Spleen (tissue), 11 donors: ENCODE results near the gene CUX1. TPM values are rescaled to one million over a fixed set of nuclear protein-coding genes. Genes with fewer than 3 reads are reported as not detected.

Experiments used
- DNase-seq: peaks from one replicate; pipeline ENCODE4 v3.0.0-alpha.2; 2020
- H3K27ac ChIP-seq, 8 donors: fragments of 200-600 bp; sonication (generic) in 7 of 8; 1 replicate in 4 of 8; 2 replicates in 4 of 8; pipeline versions ENCODE4 v1.5.0 to v1.8.0; 2016 to 2021; ENCODE audit warnings: inconsistent platforms in 4 of 8, mild to moderate bottlenecking in 4 of 8, moderate library complexity in 1 of 8
- H3K27me3 ChIP-seq, 7 donors: fragments of 200-600 bp; sonication (generic) in 6 of 7; replicated peaks in 1 of 7; 1 replicate in 4 of 7; 2 replicates in 3 of 7; pipeline versions ENCODE4 v1.5.0 to v1.8.0; 2016 to 2021; ENCODE audit warnings: inconsistent platforms in 3 of 7, mild to moderate bottlenecking in 1 of 7
- H3K36me3 ChIP-seq, 6 donors: fragments of 200-600 bp; sonication (generic) in 5 of 6; 1 replicate in 4 of 6; 2 replicates in 2 of 6; pipeline versions ENCODE4 v1.5.0 to v1.8.0; 2016 to 2021; ENCODE audit warnings: inconsistent platforms in 2 of 6
- H3K4me1 ChIP-seq, 6 donors: fragments of 200-600 bp; sonication (generic) in 5 of 6; 1 replicate in 3 of 6; 2 replicates in 3 of 6; pipeline versions ENCODE4 v1.5.0 to v1.8.0; 2016 to 2021; ENCODE audit warnings: inconsistent platforms in 3 of 6
- H3K4me3 ChIP-seq, 8 donors: fragments of 200-600 bp; sonication (generic) in 7 of 8; 1 replicate in 4 of 8; 2 replicates in 4 of 8; pipeline versions ENCODE4 v1.5.0 to v1.8.0; 2016 to 2021; ENCODE audit warnings: inconsistent platforms in 4 of 8, mild to moderate bottlenecking in 4 of 8, moderate library complexity in 2 of 8
- H3K9me3 ChIP-seq, 8 donors: fragments of 200-600 bp; sonication (generic) in 7 of 8; 1 replicate in 4 of 8; 2 replicates in 4 of 8; pipeline versions ENCODE4 v1.5.0 to v1.8.0; 2016 to 2021; ENCODE audit warnings: inconsistent platforms in 4 of 8
- CTCF ChIP-seq, 11 experiments: fragments of 200-600 bp in 7 of 11; fragments of 450-650 bp in 4 of 11; sonication (generic) in 4 of 11; IDR thresholded peaks in 8 of 11; conservative IDR thresholded peaks in 3 of 11; 1 replicate in 7 of 11; 2 replicates in 4 of 11; pipeline versions ENCODE4 v1.4.0 to v1.8.0; 2016 to 2021; ENCODE audit warnings: antibody characterized with exemption in 11 of 11, inconsistent platforms in 4 of 11, mild to moderate bottlenecking in 1 of 11
- POLR2A ChIP-seq, 3 donors: fragments of 450-650 bp; IDR thresholded peaks; one replicate each; pipeline ENCODE4 v1.5.1; 2017; ENCODE audit warnings: antibody characterized with exemption in 3 of 3, mild to moderate bottlenecking in 1 of 3
- POLR2AphosphoS5 ChIP-seq, 3 donors: sonication (generic); formaldehyde crosslinking; IDR thresholded peaks; one replicate each; pipeline ENCODE4 v1.5.1; 2017; ENCODE audit warnings: antibody characterized with exemption in 3 of 3
- WGBS, 5 donors: extraction: QIAGEN DNeasy Blood & Tissue Kit in 3 of 5; methylation state at CpG; one replicate each; pipeline versions ENCODE4 v1.1.5 to v1.1.7; 2013 to 2018; 5-methylcytosine and 5-hydroxymethylcytosine counted together
- intact Hi-C: fragments of 100-400 bp; cut with DNase I; formaldehyde crosslinking; loops from one replicate; pipeline ENCODE4 v1.15.0; 2023; ENCODE audit warnings: low total_unique reads
- polyA plus RNA-seq, 3 donors: library from polyadenylated mRNA; stranded (reverse); fragments of 200-250 nt; gene quantifications; one replicate each; pipeline ENCODE4 v1.2.1, GENCODE V29; 2013
- total RNA-seq, 7 donors: library from RNA; depleted of rRNA in 3 of 7; stranded (reverse); fragments of >200 nt in 3 of 7; fragmentation: NEBNext Ultra II Directional in 4 of 7; extraction: Animal tissue kit (Norgen Biotek cat#: 25700) in 4 of 7; gene quantifications; one replicate each; pipeline versions ENCODE4 v1.1.0 to v1.2.1, GENCODE V29; 2016 to 2021
- donor health status: healthy with polysubstance abuse.
- donor health status: DM: no; HTN: no; CAD: no; lungs with moderate emphysema.
- donor health status: DM: no; HTN: no; CAD: no.
- donor health status: Bipolar disorder and iron deficiency.
- donor health status: healthy.
- donor health status: DM: no; HTN: no; CAD: no.
- donor health status: DM: yes; HTN: yes; CAD: no.

CUX1 gene
- total and polyA plus RNA-seq, 10 donors = 9.1 to 95.8 (median 61.9) TPM

GRCh38 chr7:102287111-102287980 lies 469.9 kb downstream of the CUX1 start:
- intact Hi-C loops = no loop called here
- H3K27me3 ChIP-seq = peaks cover 0 to 14% (median 0%) of the 10 kb centered on the region in 7 donors
- TF ChIP-seq POLR2AphosphoS5 (IDR thresholded peaks at IDR 0.05) (peak in 2 of 3 donors; percentile 18 to 49), POLR2A (IDR thresholded peaks at IDR 0.05) (no peak)
- H3K4me1 ChIP-seq = peaks cover 36 to 86% (median 78%) of the 10 kb centered on the region in 6 donors
- H3K4me3 ChIP-seq = peak overlapping the region; percentile 68 to 96 (median 90)
- H3K36me3 ChIP-seq = no peaks in the 10 kb centered on the region
- 0 to 1% (median 1%) methylated on average over 17 to 69 of the region's 69 CpGs for WGBS, 5 donors
- peak; percentile 89 for DNase-seq
- peak overlapping the region; percentile 13 to 97 (median 80) for H3K27ac ChIP-seq
- no peaks in the 10 kb centered on the region for H3K9me3 ChIP-seq

DNA sequence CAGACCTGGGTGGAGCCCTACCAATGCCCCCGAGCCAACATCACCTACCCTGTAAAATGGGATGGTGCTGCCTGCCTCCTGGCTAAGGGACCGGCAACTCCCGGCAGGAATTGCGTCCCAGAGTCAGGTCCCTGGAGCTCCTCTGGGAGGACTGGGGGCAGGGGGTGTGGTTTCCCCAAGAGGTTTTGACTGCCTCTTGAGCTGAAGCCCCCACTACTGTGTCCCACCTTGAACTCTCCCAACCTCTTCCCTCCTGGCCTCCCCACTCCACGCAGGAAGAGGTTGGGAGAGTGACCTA lies 470.5 kb downstream of the CUX1 start:
- intact Hi-C loops = no loop called here
- peaks cover 0 to 19% (median 0%) of the 10 kb centered on the region in 7 donors for H3K27me3 ChIP-seq
- H3K4me1 ChIP-seq = peaks cover 39 to 91% (median 81%) of the 10 kb centered on the region in 6 donors
- H3K27ac ChIP-seq = peak overlapping the region in 5 of 8 donors; percentile 70 to 97 (median 94)
- 24 to 80% (median 28%) methylated on average over 1 to 5 of the region's 5 CpGs for WGBS, 5 donors
- TF ChIP-seq POLR2A (IDR thresholded peaks at IDR 0.05) (no peak), CTCF (IDR thresholded peaks at IDR 0.05 in 8 of 11, conservative IDR thresholded peaks at IDR 0.05 in 3 of 11) (no peak), POLR2AphosphoS5 (IDR thresholded peaks at IDR 0.05) (no peak)
- DNase-seq = no peak
- H3K9me3 ChIP-seq = no peaks in the 10 kb centered on the region
- H3K4me3 ChIP-seq = peak overlapping the region; percentile 68 to 96 (median 90)
- H3K36me3 ChIP-seq = no peaks in the 10 kb centered on the region

- H3K4me3 ChIP-seq = peak overlapping the region in 7 of 8 donors; percentile 68 to 96 (median 90)
- H3K9me3 ChIP-seq = no peaks in the 10 kb centered on the region
- WGBS, 5 donors = 24 to 40% (median 26%) methylated on average over 10 of the region's 10 CpGs
- peak overlapping the region in 6 of 8 donors; percentile 20 to 97 (median 92) for H3K27ac ChIP-seq
- DNase-seq = no peak
- H3K4me1 ChIP-seq = peaks cover 39 to 94% (median 84%) of the 10 kb centered on the region in 6 donors
- TF ChIP-seq POLR2AphosphoS5 (IDR thresholded peaks at IDR 0.05) = no peak
- no peak for TF ChIP-seq CTCF (IDR thresholded peaks at IDR 0.05 in 8 of 11, conservative IDR thresholded peaks at IDR 0.05 in 3 of 11)
- no peak for TF ChIP-seq POLR2A (IDR thresholded peaks at IDR 0.05)
- no peaks in the 10 kb centered on the region for H3K36me3 ChIP-seq
- H3K27me3 ChIP-seq = peaks cover 0 to 19% (median 0%) of the 10 kb centered on the region in 7 donors
- intact Hi-C loops = no loop called here
Measured at GRCh38 chr7:102288285-102288930, 471.0 kb downstream of the CUX1 start.

- intact Hi-C loops = no loop called here
- Histone ChIP-seq H3K4me1 (peaks cover 39 to 94% (median 84%) of the 10 kb centered on the region in 6 donors), H3K27ac (peak overlapping the region in 5 of 8 donors; percentile 20 to 97 (median 94)), H3K9me3 (no peaks in the 10 kb centered on the region), H3K27me3 (peaks cover 0 to 19% (median 0%) of the 10 kb centered on the region in 7 donors), H3K4me3 (peak overlapping the region in 5 of 8 donors; percentile 10 to 96 (median 93)), H3K36me3 (no peaks in the 10 kb centered on the region)
- DNase-seq = peak; percentile 88
- 34 to 77% (median 65%) methylated on average over 6 to 9 of the region's 9 CpGs for WGBS, 5 donors
- TF ChIP-seq CTCF (IDR thresholded peaks at IDR 0.05 in 8 of 11, conservative IDR thresholded peaks at IDR 0.05 in 3 of 11) = no peak
- TF ChIP-seq POLR2A (IDR thresholded peaks at IDR 0.05) = no peak
- TF ChIP-seq POLR2AphosphoS5 (IDR thresholded peaks at IDR 0.05) = peak; percentile 55 to 78 (median 73)
Measured at GRCh38 chr7:102289057-102289456, 471.6 kb downstream of the CUX1 start.
